HL-60/S4 (cell line): Measurements from ENCODE around the gene EPC2.
"Not testable (repeated sequence)": the region's sequence is repeated elsewhere in the genome, so short reads cannot be mapped to it uniquely, and the experiment has no call there.

Experiments
- in situ Hi-C: fragments of 300-500 bp; cut with MboI; formaldehyde crosslinking; loops from 2 replicates; pipeline ENCODE4 v1.14.3; 2022; ENCODE audit warnings: low sequenced_read_pairs

The EPC2 gene

GRCh38 chr2:148721991-148722777, 77.6 kb downstream of the EPC2 start:
- in situ Hi-C loops, result no loop called here

GRCh38 chr2:148725564-148725963, 81.0 kb downstream of the EPC2 start:
- in situ Hi-C loops, result no loop called here

GRCh38 chr2:148726228-148726627, 81.7 kb downstream of the EPC2 start:
- in situ Hi-C loops, result no loop called here

GRCh38 chr2:148730085-148730484, 85.5 kb downstream of the EPC2 start:
- in situ Hi-C loops, result no loop called here

- in situ Hi-C loops, result no loop called here
These were observed 93.2 kb downstream of the EPC2 start for GRCh38 chr2:148737742-148738141.

GRCh38 chr2:148739454-148740105, 95.0 kb downstream of the EPC2 start:
- in situ Hi-C loops, result no loop called here

- in situ Hi-C loops, result no loop called here
These were observed 97.8 kb downstream of the EPC2 start for GRCh38 chr2:148742373-148742772.

GRCh38 chr2:148745151-148745851, 100.8 kb downstream of the EPC2 start:
- in situ Hi-C loops, result no loop called here

- in situ Hi-C loops, result no loop called here
These were observed 102.4 kb downstream of the EPC2 start for GRCh38 chr2:148746973-148747372.

GRCh38 chr2:148751907-148752306, 107.4 kb downstream of the EPC2 start:
- in situ Hi-C loops, result no loop called here

- in situ Hi-C loops, result no loop called here
These were observed 108.4 kb downstream of the EPC2 start for GRCh38 chr2:148752977-148753376.

GRCh38 chr2:148754864-148755263, 110.3 kb downstream of the EPC2 start:
- in situ Hi-C loops, result no loop called here

GRCh38 chr2:148756292-148756975, 111.9 kb downstream of the EPC2 start:
- in situ Hi-C loops, result no loop called here

- in situ Hi-C loops, result no loop called here
These were observed 120.3 kb downstream of the EPC2 start for GRCh38 chr2:148764815-148765214.

GRCh38 chr2:148770047-148770446, 125.5 kb downstream of the EPC2 start:
- in situ Hi-C loops, result no loop called here

GRCh38 chr2:148781544-148781943, 137.0 kb downstream of the EPC2 start:
- in situ Hi-C loops, result no loop called here

GRCh38 chr2:148789059-148789458, 144.5 kb downstream of the EPC2 start:
- in situ Hi-C loops, result no loop called here

GRCh38 chr2:148790172-148790571, 145.6 kb downstream of the EPC2 start:
- in situ Hi-C loops, result not testable (repeated sequence)

- in situ Hi-C loops, result no loop called here
These were observed 150.0 kb downstream of the EPC2 start for GRCh38 chr2:148794558-148794957.

GRCh38 chr2:148796735-148797512, 152.4 kb downstream of the EPC2 start:
- in situ Hi-C loops, result no loop called here
